ENCODE results near the gene SNAPC4.

SNAPC4 gene

GRCh38 chr9:136375096-136375495, 24.9 kb downstream of the SNAPC4 start:
- H3K4me3 ChIP-seq, result no peak overlapping the region
- H3K27ac ChIP-seq, result no peak overlapping the region

DNA sequence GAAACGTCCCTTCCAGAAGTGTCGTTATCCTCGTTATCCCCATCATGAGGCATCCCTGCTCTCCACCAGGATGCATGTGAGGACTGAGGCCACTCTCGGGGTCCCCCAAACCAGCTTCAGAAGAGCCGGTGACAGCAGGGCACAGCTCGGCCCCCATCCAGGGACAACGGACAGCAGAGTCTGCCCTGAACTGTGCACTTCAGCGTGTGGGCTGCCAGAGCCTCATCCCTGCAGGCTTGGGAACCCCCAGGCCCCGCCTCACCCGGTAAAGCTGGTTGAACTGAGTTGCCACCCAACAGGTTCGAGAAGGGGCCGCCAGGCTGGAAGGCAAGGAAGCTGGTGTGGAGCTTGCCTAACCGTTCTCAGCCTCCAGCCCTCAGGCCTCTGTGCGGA, 25.8 kb downstream of the SNAPC4 start:
- H3K27ac ChIP-seq, result peak overlapping the region in 2 of 21 experiments; percentile 7 to 26
- no peak overlapping the region for H3K4me3 ChIP-seq

DNA sequence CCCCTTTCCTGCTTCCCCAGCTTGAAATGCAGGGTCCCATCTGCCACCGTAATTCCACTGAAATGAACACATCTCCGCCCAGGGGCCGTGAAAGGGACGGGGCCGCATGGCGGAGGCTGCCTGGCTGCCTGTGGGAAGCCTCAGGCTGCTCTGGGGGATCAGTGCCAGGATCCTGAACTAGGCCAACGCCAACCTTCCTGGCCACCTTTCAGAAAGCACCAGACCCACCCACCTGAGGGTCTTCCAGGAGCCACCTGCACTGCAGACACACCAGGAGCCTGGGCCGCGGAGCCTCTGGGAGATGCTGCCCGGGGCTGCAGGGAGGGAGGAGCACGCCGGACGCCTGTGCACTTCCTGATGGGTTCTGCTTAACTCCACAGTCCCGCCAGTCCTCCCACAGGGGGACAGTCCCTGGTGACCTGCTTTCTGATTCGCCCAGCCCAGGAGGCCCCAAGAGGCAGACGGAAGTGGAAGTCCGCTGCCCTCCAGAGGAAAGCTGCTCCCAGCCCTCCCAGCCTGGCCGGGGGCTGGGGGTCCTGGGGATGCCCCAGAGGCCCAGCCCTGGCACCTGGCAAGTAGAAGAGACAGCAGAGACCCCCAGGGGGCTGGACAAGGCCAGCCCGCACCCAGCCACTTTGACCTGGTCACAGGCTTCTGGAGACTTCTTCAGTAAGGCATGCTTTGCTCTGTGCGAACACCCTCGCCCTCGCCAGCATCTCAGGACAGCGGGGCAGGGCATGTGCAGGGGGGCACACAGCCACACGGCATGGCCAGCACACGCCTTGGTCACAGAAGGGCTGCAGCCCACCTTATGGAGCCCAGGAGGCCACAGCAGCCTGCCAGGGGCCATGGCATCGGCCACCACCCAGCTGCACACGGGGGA, 26.4 kb downstream of the SNAPC4 start, which contains the start of gene CARD9:
CARD9 (minus strand) TSS at position 370 of the 883 bp plus-strand sequence. CDS start 1,591 bp downstream, outside the sequence.
- peak within 1 kb of the TSS in 6 of 7 experiments; percentile 20 to 29 (median 24) for H3K4me3 ChIP-seq
- H3K27ac ChIP-seq, result peak within 1 kb of the TSS in 16 of 21 experiments; percentile 0 to 72 (median 52)

- Histone ChIP-seq H3K4me3 (peak overlapping the region in 6 of 7 experiments; percentile 20 to 29 (median 24)), H3K27ac (peak overlapping the region in 16 of 21 experiments; percentile 0 to 72 (median 52))
Measured at GRCh38 chr9:136372561-136373299, 27.2 kb downstream of the SNAPC4 start.

DNA sequence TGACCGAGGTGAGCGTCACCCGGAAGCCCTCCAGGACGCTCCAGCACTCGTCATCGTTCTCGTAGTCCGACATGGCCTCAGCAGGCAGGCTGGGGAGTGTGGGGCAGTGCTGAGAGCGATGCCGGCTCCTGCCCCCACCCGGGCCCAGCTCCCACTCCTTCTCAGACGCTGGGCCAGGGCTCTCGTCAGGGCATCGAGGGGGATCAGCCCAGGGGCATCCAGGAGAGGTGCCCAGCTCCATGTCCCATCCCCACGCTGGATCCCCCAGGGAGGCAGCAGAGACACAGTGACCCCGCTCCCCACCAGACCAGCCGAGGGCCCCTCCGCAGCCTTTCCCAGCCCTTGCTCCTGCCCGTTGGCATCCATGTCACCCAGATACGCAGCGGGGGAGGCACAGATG, 28.0 kb downstream of the SNAPC4 start:
- Histone ChIP-seq H3K4me3 (peak overlapping the region in 2 of 7 experiments; percentile 24 to 25), H3K27ac (peak overlapping the region in 6 of 21 experiments; percentile 27 to 72 (median 60))

GRCh38 chr9:136371533-136371880, 28.5 kb downstream of the SNAPC4 start:
- no peak overlapping the region for H3K27ac ChIP-seq
- no peak overlapping the region for H3K4me3 ChIP-seq

DNA sequence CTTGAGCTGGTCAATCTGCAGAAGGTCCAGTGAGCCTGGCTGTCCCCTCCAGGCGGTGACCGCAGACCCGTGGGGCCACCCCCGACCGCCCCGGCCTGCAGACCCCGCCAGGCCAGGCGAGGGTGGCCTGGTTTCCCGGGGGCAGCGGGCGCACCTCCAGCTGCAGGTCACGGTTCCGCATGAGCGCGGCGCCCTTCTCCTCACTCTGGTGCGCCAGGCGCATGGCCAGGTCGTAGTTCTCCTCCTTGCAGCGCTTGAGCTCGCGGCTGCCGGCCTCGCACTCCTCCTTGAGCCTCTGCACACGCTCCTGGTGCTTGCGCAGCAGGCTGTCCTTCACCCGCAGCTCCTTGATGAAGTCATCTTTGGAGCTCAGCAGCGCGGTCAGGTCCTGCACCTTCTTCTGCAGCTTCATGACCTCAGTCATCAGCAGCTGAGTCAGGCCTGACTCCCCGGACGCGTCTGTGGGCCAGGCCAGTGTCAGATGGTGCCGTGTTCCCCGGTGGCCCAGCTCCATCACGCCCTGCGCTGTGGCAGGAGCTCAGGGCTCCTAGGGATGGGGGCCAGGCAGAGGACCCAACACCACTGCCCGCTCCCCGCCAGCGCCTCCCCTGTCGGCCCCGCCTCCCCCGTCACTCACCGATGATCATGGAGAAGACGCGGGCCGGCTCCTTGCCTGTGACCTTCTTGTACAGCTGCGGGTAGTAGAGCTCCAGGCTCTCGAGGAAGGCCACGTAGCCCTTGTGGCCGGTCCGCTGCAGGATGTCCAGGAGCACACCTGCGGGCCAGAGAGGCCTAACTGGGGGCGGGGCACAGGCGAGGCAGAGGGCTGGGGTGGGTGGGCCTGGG, 29.1 kb downstream of the SNAPC4 start:
- no peak overlapping the region for H3K27ac ChIP-seq
- no peak overlapping the region for H3K4me3 ChIP-seq

- no peak overlapping the region for H3K4me3 ChIP-seq
- no peak overlapping the region for H3K27ac ChIP-seq
Measured at GRCh38 chr9:136370037-136370436, 29.9 kb downstream of the SNAPC4 start.

- Histone ChIP-seq H3K27ac (no peak overlapping the region), H3K4me3 (no peak overlapping the region)
Measured at GRCh38 chr9:136368190-136368589, 31.8 kb downstream of the SNAPC4 start.

DNA sequence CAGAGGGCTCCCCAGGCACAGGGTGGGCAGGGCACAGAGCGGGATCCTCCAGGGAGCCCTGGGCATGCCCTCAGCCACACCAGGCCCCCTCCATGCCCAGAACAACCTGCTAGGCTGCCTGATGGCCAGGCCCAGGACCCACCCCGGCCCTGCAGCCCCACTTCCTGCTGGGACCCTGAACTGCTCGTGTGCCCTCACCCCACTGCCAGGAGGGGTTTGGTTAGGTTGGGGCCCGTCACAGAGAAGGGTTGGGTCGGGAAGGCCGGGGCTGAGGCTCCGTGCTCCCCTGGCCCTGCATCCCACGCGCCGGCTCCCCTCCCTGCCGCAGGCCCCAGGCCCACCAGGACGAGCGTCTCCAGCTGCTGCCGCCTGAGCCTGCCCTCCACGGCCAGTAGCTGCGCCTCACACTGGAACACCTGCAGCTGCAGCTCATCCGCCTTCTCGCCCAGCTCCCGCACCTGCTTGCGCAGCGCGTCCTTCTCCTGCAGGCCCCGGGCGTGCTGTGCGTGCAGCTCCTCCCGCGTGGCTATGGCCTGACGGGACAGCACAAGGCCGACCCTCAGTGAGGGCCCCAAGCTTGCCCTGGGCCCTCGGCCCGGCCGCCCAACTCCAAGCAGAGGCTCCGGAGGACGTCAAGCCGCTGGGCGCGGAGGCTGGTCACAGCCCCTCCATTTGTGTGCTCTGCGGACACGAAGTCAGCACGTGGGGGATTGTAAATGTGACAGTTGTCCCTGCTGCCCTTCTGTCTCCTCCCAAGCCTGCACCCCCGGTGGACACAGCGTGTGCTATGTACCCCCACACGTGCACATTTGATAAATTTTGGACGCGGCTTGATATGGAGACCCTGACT, 32.4 kb downstream of the SNAPC4 start:
- H3K27ac ChIP-seq, result no peak overlapping the region
- no peak overlapping the region for H3K4me3 ChIP-seq

- H3K27ac ChIP-seq, result peak overlapping the region in 1 of 21 experiments; percentile 42
- no peak overlapping the region for H3K4me3 ChIP-seq
Measured at GRCh38 chr9:136366826-136367225, 33.1 kb downstream of the SNAPC4 start.

DNA sequence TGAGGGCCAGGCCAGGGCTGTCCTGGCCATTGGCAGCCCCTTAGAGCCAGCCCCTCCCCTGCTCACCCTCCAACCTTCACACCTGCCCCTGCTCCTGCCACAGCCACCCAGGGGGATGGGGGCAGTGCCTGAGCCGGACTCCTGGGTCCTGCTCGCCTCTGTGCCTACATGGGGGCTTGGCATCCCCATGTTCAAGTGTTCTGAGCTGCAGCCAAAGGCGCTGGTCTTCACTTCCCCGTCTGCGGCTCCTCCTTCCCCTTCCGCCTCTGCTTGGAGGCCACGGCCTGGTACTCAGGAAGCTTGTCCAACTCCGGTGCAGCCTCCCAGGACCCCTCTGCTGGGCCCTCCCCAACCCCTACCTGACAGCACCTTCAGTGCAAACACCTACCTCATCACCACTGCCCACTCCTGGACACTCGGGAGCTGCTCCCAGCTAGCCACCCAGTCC, 34.2 kb downstream of the SNAPC4 start:
- H3K4me3 ChIP-seq, result no peak overlapping the region
- H3K27ac ChIP-seq, result peak overlapping the region in 4 of 21 experiments; percentile 19 to 42 (median 36)

- Histone ChIP-seq H3K27ac (peak overlapping the region in 2 of 21 experiments; percentile 19 to 42), H3K4me3 (no peak overlapping the region)
Measured at GRCh38 chr9:136364942-136365774, 34.8 kb downstream of the SNAPC4 start.

GRCh38 chr9:136363949-136364748, 35.8 kb downstream of the SNAPC4 start:
- peak overlapping the region in 4 of 7 experiments; percentile 65 to 91 (median 84) for H3K4me3 ChIP-seq
- peak overlapping the region in 4 of 21 experiments; percentile 65 to 91 (median 84) for H3K27ac ChIP-seq

- H3K4me3 ChIP-seq, result peak within 1 kb of the TSS; percentile 65 to 94 (median 83)
- H3K27ac ChIP-seq, result peak within 1 kb of the TSS; percentile 65 to 97 (median 91)
Measured at GRCh38 chr9:136363106-136363948, 36.6 kb downstream of the SNAPC4 start, which contains the start of gene DNLZ. Gene DNLZ, minus strand, starts transcription at chr9:136363744. Its CDS starts 30 bp downstream, at chr9:136363714.

DNA sequence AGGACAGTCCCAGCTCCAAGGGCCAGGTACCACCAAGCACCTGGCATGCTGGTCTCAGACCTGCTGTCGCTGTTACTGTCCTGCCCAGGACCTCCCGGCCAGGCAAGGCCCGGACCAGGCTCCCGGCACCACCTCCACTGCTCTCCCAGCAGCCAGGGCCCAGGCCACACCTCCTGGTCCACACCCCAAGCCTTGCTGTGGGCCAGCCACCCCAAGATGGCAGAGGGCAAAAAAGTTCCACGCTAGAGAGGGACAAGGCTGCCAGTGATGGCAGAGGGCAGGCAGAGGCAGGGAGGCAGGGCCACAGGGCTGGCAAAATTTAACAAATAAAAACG, 37.6 kb downstream of the SNAPC4 start:
- H3K4me3 ChIP-seq, result no peak overlapping the region
- H3K27ac ChIP-seq, result peak overlapping the region in 15 of 21 experiments; percentile 20 to 97 (median 74)
